Endothelial cell of umbilical vein (primary cell): ENCODE data around the gene GAPVD1. TPM values are rescaled to one million over a fixed set of nuclear protein-coding genes. Genes with fewer than 3 reads are reported as not detected.

Source experiments
- BruUV-seq: library from RNA; stranded (reverse); fragments of 400-500 nt; replicated peaks from 2 replicates; lab custom pipeline; 2021; lab: Mats Ljungman, UMichigan
- CTCF ChIA-PET: fragments of 300-600, 350-600 bp; sonication (Branson Sonifier 250); formaldehyde crosslinking; loops from one replicate; lab custom pipeline; 2021; ENCODE audit warnings: antibody characterized with exemption, inconsistent platforms; lab: Charles Lee
- POLR2A ChIA-PET: fragments of 300-600, 350-600 bp; sonication (Branson Sonifier 250); formaldehyde crosslinking; loops from one replicate; lab custom pipeline; 2021; ENCODE audit warnings: antibody characterized with exemption, inconsistent platforms; lab: Charles Lee
- DNase-seq: peaks from one replicate; pipeline ENCODE4 v3.0.0-alpha.2; 2011; ENCODE audit warnings: low read depth, low spot score
- FAIRE-seq: peaks from 2 replicates; lab custom pipeline; 2011; peaks lifted over from hg19 to GRCh38; lab: Jason Lieb, UNC
- H2AFZ ChIP-seq: 2 replicates; pipeline ENCODE4 v1.6.0; 2012; ENCODE audit warnings: low read depth, low read length, control low read depth, inconsistent platforms
- H3K27ac ChIP-seq: 2 replicates; pipeline ENCODE4 v1.5.1; 2011; ENCODE audit warnings: low read depth, mild to moderate bottlenecking, control low read depth, low read length, moderate library complexity; ENCODE audit not compliant: insufficient read depth
- H3K27me3 ChIP-seq, 2 experiments: 2 replicates each; pipeline versions ENCODE4 v1.6.0 to v1.6.1; 2011; ENCODE audit warnings: low read length in 2 of 2, mixed read lengths in 1 of 2; ENCODE audit not compliant: control insufficient read depth in 2 of 2, insufficient read depth in 2 of 2
- H3K36me3 ChIP-seq, 2 experiments: 2 replicates in 1 of 2; 3 replicates in 1 of 2; pipeline ENCODE4 v1.5.1; 2011; ENCODE audit warnings: low read length in 2 of 2, mild to moderate bottlenecking in 1 of 2, moderate library complexity in 1 of 2; ENCODE audit not compliant: control insufficient read depth in 2 of 2, insufficient read depth in 2 of 2; ENCODE audit errors: extremely low read depth in 1 of 2
- H3K4me1 ChIP-seq: 3 replicates; pipeline ENCODE4 v1.5.1; 2011; ENCODE audit warnings: mild to moderate bottlenecking, low read length; ENCODE audit not compliant: control insufficient read depth, insufficient read depth; ENCODE audit errors: extremely low read depth
- H3K4me2 ChIP-seq: 2 replicates; pipeline ENCODE4 v1.6.1; 2011; ENCODE audit warnings: low read length, control low read depth, mixed read lengths; ENCODE audit not compliant: insufficient read depth
- H3K4me3 ChIP-seq, 3 experiments: fragments of 200-600 bp in 1 of 3; sonication (generic), shearing (Covaris generic) in 1 of 3; replicated peaks in 1 of 3; 2 replicates each; pipeline ENCODE4 v1.5.1; 2011 to 2016; ENCODE audit warnings: control low read depth in 3 of 3, low read length in 3 of 3, mild to moderate bottlenecking in 2 of 3, inconsistent platforms in 1 of 3, low read depth in 1 of 3, moderate library complexity in 1 of 3; ENCODE audit not compliant: insufficient read depth in 1 of 3
- H3K79me2 ChIP-seq: 2 replicates; pipeline ENCODE4 v1.6.0; 2012; ENCODE audit warnings: low read length, inconsistent platforms; ENCODE audit not compliant: control insufficient read depth, insufficient read depth
- H3K9ac ChIP-seq: replicated peaks from 2 replicates; pipeline ENCODE3; 2011; ENCODE audit warnings: low read length, control low read depth; ENCODE audit not compliant: insufficient read depth; ENCODE audit errors: extremely low read depth
- H3K9me1 ChIP-seq: replicated peaks from 3 replicates; pipeline ENCODE4 v1.6.0; 2011; ENCODE audit warnings: mild to moderate bottlenecking, low read length; ENCODE audit not compliant: control insufficient read depth, insufficient read depth; ENCODE audit errors: extremely low read depth
- H3K9me3 ChIP-seq: replicated peaks from 2 replicates; pipeline ENCODE4 v1.5.1; 2012; ENCODE audit warnings: low read length, inconsistent platforms; ENCODE audit not compliant: control insufficient read depth, insufficient read depth
- H4K20me1 ChIP-seq: replicated peaks from 2 replicates; pipeline ENCODE3; 2011; ENCODE audit warnings: mild to moderate bottlenecking, low read length; ENCODE audit not compliant: control insufficient read depth, insufficient read depth; ENCODE audit errors: extremely low read depth
- CTCF ChIP-seq, 2 donors: IDR thresholded peaks; 1 replicate in 1 of 2; 2 replicates in 1 of 2; pipeline ENCODE4 v1.5.1; 2011; ENCODE audit warnings: low read length in 2 of 2, mild to moderate bottlenecking in 2 of 2, moderate library complexity in 2 of 2, control low read depth in 1 of 2, inconsistent platforms in 1 of 2, low read depth in 1 of 2; ENCODE audit not compliant: insufficient read depth in 1 of 2; ENCODE audit errors: extremely low read depth in 1 of 2
- EZH2 ChIP-seq: IDR thresholded peaks from 2 replicates; pipeline ENCODE4 v1.6.1; 2012; ENCODE audit warnings: borderline replicate concordance, low read depth, mild to moderate bottlenecking, moderate library complexity, low read length, inconsistent platforms; ENCODE audit not compliant: severe bottlenecking
- FOS ChIP-seq: IDR thresholded peaks from 2 replicates; pipeline ENCODE4 v1.6.1; 2011; ENCODE audit warnings: mild to moderate bottlenecking, low read length, moderate library complexity, borderline replicate concordance; ENCODE audit not compliant: insufficient read depth
- GATA2 ChIP-seq: IDR thresholded peaks from 2 replicates; pipeline ENCODE4 v1.7.0; 2011; ENCODE audit warnings: low read depth, mild to moderate bottlenecking, moderate library complexity, mixed read lengths, low read length; ENCODE audit not compliant: insufficient read length, insufficient read depth
- JUN ChIP-seq: IDR thresholded peaks from 2 replicates; pipeline ENCODE4 v1.6.1; 2011; ENCODE audit warnings: borderline replicate concordance, low read depth; ENCODE audit not compliant: insufficient read length, insufficient read depth
- MYC ChIP-seq: IDR thresholded peaks from one replicate; pipeline ENCODE4 v1.6.1; 2011; ENCODE audit warnings: mild to moderate bottlenecking, low read depth, low read length
- POLR2A ChIP-seq: IDR thresholded peaks from 2 replicates; pipeline ENCODE4 v1.6.1; 2012; ENCODE audit warnings: low read depth, mild to moderate bottlenecking, control low read depth, low read length
- POLR2AphosphoS5 ChIP-seq: IDR thresholded peaks from 2 replicates; pipeline ENCODE4 v1.6.1; 2012; ENCODE audit warnings: low read depth, mild to moderate bottlenecking, control low read depth, low read length, moderate library complexity; ENCODE audit not compliant: insufficient read depth
- dilution Hi-C: fragments of 300-500 bp; cut with MboI; formaldehyde crosslinking; loops from one replicate; pipeline ENCODE4 v1.15.0; 2019; ENCODE audit warnings: low sequenced_read_pairs; ENCODE audit not compliant: extremely low pct_ligation_motif_present
- intact Hi-C: fragments of 100-400 bp; cut with micrococcal nuclease; formaldehyde crosslinking; loops from one replicate; pipeline ENCODE4 v1.10.0; 2022
- polyA plus RNA-seq, 4 experiments: library from polyadenylated mRNA; depleted of rRNA in 3 of 4; stranded (reverse) in 3 of 4; unstranded in 1 of 4; fragments of >200 nt; gene quantifications; 2 replicates each; pipeline versions ENCODE4 v1.2.1 to v1.2.3, GENCODE V29; 2011 to 2012; ENCODE audit warnings: missing spikeins in 1 of 4
- total RNA-seq: library from RNA; stranded (reverse); gene quantifications from 2 replicates; pipeline ENCODE4 v1.2.3, GENCODE V29; 2021
- TF ChIP-seq, protein P1 (sequence below): IDR thresholded peaks from 2 replicates; pipeline ENCODE4 v1.6.1; 2011; ENCODE audit not compliant: insufficient read depth, insufficient read length

Gene GAPVD1
- total and polyA plus RNA-seq, 2 donors (not counting 3 experiments of a cell fraction or from before 2014, with no cell fraction given): 10.7 to 53.2 TPM

DNA sequence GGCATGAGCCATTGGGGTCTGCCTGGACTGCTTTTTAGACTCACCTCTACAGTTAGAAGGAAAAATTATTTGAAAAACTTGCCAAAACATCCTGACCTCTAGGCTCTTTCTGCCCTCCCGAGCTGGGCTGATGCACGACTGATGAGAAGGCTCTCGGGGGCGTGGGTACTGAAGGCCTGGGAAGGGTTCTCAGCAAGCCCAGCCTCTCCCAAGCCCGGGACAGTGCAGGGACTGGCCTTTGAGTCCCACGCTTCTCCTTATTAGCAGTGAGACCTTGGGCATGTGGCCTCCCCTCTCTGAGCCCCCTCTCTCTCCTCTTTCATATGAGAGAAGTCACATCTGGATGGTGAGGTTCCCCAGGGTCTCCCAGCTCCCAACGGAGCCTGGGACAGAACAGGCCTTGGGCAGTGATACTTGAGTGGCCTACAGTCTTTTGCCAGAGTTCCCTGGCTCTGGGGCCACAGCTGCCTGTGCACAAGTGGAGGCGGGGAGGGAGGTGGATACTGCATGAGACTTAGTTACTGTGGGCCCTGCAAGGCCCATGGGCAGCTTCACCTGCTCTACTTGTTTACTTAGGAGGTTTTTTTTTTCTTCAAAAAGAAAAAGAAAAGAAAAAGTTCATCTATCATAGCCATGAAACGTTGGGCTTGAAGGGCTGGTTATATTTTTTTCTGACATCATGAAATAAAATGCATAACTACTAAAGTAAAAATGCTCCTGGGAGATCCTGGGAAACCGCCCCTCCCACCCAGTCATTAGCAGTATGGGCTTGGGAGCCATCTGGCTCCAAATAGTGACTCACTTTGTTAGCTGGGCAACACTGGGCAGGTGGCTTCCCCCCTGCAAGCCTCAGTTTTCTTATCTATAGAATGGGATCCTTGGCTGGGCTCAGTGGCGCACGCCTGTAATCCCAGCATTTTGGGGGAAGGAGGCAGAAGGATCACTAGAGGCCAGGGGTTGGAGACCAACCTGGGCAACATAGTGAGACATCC, 139.4 kb downstream of the GAPVD1 start:
- ChIA-PET POLR2A (no interaction called here), CTCF (no interaction called here)
- H3K9ac ChIP-seq: no peak overlapping the region
- H3K36me3 ChIP-seq: no peaks in the 10 kb centered on the region
- DNase-seq (no peak), FAIRE-seq (no peak)
- H3K4me2 ChIP-seq: no peak overlapping the region
- H3K9me1 ChIP-seq: no peaks in the 10 kb centered on the region
- TF ChIP-seq GATA2 (no peak), FOS (no peak), EZH2 (no peak), POLR2AphosphoS5 (no peak), JUN (no peak), MYC (no peak), CTCF (IDR thresholded peaks at IDR 0.05; ENCODE audit: extremely low read depth in 1 of 2, insufficient read depth in 1 of 2, low read depth in 1 of 2, low read length in 2 of 2) (no peak), POLR2A (no peak)
- TF ChIP-seq, protein P1, sequence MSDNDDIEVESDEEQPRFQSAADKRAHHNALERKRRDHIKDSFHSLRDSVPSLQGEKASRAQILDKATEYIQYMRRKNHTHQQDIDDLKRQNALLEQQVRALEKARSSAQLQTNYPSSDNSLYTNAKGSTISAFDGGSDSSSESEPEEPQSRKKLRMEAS: no peak
- BruUV-seq: no TSS peak
- no peak overlapping the region for H2AFZ ChIP-seq
- dilution Hi-C loops (no loop called here), intact Hi-C loops (loop anchor here (10.0 kb wide), 1 partner anchor 994 kb away; no protein-coding TSS in a partner anchor)
- no peak overlapping the region for H3K4me3 ChIP-seq
- no peak overlapping the region for H3K27ac ChIP-seq
- no peaks in the 10 kb centered on the region for H4K20me1 ChIP-seq
- H3K27me3 ChIP-seq: no peaks in the 10 kb centered on the region
- H3K9me3 ChIP-seq: no peaks in the 10 kb centered on the region
- H3K4me1 ChIP-seq: no peaks in the 10 kb centered on the region
- H3K79me2 ChIP-seq: no peaks in the 10 kb centered on the region
